GOT3 (cell line): ENCODE measurements around the gene HSBP1.

Experiments used
- DNase-seq: peaks from one replicate; lab custom pipeline; 2025; ENCODE audit warnings: mixed read lengths; lab: John Stamatoyannopoulos, UW

HSBP1 gene

DNA sequence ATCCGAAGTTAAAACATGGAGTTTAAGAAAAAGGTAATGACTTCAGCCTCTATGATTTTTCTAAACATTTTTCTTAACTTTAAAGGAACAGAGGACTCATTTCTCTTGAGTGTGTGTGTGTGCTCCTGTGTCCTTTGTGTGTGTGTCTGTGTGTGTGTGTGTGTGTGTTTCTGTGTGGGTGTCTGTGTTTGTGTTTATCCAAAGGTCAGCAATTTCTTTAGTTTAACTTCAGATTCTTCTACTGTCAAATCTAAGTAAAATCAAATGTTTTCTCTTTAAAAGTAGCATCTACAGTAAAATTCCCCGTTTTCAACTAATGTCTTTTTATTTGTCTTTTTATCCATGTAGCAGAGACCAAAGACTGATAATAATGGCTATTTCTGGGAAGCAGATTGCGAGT, 31.8 kb downstream of the HSBP1 start:
- DNase-seq = no peak

DNA sequence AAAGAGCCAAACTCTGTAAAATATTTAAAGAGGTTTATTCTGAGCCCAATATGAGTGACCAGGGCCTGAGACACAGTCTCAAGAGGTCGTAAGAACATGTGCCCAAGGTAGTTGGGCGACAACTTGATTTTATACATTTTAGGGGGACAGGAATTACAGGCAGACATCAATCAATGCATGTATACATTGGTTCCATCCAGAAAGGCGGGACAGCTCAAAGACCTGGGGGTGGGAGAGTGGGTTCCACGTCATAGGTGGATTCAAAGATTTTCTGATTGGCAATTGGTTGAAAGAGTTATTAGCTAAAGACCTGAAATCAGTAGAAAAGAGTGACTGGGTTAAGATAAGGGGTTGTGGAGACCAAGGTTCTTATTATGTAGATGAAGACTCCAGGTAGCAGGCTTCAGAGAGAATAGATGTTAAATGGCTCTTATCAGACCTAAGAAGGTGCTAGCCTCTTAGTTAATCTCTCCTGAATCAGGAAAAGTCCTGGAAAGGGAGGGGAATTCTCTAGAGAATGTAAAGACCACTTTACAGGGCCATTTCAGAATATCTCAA, 32.4 kb downstream of the HSBP1 start:
- DNase-seq = no peak

DNA sequence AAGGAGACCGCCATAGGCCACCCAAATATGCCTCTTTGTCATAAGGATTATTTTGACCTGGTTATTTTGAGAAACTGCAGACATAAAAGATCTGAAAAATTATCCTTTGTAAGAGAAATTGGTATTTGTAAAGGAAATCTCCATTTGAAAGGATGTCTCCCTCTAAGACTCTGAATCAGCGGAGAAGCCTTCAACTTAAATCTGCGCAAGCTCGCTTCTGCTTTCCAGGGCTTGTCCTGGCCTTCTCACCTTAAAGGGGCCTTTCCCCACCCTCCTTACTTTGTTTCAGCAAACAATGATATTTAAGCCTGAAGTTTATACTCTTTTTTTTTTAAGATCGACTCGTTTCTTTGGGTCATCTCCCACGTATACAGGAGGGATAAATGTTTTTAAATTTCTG, 34.5 kb downstream of the HSBP1 start:
- no peak for DNase-seq

DNA sequence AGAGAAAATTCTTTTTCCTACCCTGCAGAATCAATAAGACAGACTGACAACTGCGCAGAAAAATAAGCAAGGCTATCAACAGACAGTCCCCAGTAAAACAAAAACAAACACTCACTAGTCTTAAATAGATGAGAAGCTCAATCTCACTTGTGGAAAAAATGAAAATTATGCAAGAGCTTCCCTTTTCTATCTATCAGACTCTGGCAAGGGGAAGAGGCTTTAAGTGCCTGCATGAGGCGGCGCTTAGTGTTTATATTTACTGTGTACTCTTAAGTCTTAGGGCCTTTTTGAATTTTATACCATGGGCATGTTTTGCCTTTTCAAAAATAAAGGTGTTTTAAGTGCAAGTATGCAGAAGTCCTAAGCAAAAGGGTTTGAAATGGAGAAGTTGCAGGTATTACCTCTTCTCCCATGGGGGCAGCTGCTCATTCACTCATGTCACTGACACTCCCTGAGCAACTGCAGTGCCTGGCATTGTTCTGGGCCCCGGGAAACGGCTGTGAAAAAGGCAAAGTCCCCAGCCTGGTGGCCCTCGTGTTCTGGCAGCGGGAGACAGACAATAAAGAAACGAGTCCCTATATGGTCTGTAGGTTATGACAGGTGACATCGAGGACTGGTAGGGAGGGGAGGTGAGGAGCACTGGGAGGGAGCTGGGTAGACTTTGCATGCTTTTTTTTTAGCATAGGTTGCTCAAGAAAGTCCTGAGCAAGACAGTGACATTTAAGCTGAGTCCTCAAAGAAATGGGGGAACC, 35.2 kb downstream of the HSBP1 start:
- no peak for DNase-seq

DNA sequence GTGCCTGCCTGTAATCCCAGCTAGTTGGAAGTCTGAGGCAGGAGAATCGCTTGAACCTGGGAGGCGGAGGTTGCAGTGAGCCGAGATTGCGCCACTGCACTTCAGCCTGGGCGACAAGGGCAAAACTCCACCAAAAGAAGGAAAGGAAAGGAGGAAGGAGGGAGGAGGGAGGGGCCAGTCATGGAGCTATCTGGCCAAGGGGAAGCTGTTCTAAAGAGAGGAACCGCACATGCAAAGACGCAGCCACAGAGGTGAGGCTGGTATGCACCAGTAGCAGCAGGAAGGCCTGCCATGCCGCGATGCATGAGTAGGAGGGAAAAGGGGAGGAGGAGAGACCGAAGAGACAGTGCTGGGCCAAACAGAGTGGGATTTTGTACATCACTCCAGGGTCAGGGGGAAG, 35.9 kb downstream of the HSBP1 start:
- no peak for DNase-seq

DNA sequence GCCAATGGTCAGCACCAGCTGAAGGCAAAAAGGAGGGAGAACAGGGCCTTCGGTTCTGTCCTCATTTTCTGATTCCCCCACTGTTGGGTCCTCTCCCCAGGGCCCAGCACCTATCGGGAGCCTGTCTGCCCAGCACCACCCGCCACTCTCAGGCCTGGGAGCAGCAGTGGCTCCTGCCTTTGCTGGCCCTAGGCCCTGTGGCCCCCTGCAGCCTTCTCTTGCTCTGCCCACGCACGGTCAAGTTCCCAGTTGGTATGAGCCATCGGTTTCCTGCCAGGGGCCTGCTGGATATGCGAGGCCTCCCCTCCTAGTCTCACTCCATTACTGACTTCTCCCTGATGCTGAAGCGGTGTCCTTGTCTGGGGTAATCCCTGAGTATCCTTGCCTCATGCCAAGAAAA, 37.5 kb downstream of the HSBP1 start:
- no peak for DNase-seq

DNA sequence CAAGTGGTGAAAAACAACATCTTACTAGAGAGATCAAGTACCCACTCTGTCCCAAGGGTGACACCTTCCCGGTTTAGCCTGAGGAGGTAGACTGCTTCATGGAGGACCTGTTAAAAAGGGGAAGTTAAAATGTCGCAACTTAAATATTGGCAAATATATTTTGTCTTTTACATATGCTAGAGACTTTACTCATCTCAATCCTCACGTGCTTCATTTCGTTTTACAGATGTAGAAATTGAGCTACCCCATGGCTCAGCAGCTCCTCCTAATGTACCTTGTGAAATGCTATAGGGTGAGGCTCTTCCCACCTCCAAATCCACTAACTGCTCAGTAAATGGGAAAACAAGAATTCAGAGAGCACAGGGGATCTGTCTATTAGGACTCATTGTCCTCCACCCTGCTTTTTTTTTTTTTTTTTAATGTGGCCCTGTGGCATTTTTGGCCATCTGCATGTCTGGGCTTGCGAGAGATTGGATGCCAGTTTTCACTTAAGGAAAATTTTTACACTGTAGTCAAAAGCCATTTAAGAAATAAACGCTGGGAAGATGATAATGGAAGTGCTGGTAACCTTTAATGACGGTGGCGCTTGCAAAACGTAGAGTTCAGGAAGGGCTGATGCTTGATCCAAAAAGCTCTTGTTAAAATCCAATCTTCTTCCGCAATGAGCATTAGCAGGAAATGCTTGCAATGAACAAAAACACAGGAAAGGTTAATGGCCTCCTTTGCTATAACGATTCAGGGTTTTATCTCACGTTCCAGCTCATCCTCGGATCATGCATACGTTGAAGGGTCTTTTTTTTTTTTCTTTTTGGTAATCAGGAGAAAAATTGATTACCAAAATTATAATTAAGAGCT, 39.8 kb downstream of the HSBP1 start:
- no peak for DNase-seq

DNA sequence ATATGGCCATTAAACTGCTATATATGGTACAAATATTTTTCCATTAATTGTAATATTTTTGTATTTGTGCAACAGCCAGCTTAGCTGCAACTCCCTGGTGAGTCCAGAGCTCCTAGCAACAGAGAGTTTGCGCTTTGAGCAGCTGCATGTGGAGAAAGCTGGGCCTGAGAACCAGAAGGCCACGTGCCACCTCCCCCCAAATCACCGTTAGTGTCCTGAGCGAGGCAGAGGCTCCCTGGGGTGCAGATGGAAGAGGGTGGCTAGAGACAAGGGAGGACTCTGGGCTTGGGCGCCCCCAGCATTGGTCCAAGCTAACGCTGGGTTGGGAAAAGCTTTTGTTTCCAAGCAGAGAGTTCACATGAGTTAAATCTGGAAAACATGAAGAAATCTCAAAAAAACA, 41.6 kb downstream of the HSBP1 start:
- DNase-seq = no peak

DNA sequence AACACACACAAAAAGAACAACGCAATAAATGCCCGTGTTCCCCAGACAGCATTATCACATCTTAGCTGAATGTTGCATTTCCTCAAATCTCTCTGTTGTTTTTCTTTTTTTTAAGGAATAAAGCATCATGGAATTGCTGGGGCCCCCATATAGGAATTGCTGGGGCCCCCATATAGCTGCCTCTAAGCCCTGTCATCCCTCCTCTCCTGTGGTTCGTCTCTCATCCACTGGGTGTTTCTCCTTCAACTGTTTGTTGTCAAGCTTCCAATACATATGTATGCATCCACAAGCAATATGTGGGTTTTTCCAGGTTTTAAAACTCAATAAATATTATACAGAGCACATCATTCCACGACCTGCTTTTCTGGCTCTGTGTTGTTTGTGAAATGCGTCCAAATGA, 43.2 kb downstream of the HSBP1 start:
- DNase-seq = no peak

DNA sequence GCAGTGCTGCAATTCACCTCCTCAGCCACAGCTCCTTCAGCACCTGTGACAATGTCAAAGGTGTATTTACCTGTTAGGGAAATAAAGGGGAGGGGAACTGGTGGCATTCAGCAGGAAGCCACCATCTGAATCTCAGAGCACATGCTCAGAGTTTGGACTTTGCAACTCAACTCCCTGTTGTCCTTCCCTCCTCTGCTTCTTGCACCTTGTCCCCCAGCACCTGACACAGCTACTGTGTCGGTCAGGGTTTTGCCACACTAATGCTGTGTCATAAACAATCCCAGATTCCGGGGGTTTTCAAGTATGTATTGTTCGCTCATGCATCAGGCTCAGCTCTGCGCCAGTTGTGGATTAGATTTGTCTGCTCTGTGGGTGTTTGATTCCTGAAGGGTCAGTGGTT, 43.7 kb downstream of the HSBP1 start:
- DNase-seq = no peak

DNA sequence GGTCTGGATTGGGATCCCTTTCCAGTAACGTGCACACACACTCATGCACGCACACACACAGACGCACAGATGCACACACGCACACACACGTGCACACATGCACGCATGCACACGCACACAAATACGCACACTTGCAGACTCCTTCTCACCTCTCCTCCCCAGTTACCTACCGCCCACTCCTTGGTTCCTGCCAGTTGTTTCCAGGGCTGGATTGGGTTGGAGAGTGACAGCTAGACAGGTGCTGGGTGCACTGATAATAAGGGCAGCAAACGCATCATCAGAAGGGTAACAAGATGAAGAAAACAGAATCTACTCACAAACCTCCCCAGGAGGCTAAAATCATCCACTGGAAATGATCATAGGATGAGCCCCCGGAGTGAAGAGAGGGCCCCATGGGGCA, 45.0 kb downstream of the HSBP1 start:
- DNase-seq = no peak

DNA sequence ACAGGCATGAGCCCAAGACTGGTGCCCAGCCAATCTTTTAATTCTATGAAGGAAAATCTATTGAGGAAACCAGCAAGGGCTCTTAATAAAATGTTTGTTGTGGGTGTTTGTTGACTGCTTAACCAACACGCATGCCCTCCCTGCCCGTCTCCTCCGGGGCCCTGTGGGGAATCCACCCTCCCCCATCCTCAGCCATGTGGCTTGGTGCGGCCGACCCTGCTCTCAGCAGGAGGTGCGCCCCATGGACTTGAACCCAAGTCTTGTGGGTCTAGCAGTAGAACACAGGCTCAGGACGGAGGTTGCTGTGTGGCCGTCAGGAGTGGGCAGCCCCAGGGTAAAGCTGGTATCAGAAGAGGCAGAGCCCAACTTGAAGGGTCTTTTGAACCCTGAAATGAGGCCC, 46.1 kb downstream of the HSBP1 start:
- DNase-seq = no peak

DNA sequence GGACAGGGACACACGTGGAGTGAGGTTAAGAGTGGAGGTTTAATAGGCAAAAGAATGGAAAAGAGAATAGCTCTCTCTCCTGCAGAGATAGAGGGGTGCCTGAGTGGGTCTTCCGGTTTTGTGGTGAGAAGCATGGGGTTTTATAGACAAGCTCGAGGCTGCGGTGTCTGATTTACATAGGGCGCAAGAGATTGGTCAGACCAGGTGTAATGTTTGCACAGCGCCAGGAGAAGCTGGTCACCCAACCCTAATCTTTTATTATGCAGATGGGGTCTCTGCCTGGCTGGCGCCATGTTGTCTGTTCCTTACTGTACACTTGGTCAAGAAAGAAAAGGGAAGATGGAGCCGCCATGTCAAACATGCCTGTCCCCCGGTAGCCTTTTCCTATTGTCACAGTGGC, 46.6 kb downstream of the HSBP1 start:
- DNase-seq = no peak

DNA sequence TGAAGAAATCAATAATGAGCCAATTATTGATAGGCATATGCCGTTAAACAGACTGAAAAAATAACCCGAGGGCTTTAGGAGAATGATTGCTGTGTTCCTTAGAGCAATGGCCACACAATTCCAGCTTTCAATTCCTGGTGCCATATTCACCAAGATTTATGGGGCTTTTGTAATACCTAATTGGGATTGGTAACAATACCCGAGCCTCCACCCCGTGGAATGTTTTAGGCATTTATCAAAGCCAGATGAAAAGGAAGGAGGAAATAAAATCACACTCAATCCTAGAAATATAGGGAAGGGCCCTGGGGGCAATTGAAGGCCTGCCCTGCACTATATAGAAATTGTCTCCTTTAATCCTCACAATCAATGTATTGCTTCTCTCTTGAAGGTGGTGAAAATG, 49.0 kb downstream of the HSBP1 start:
- no peak for DNase-seq

DNA sequence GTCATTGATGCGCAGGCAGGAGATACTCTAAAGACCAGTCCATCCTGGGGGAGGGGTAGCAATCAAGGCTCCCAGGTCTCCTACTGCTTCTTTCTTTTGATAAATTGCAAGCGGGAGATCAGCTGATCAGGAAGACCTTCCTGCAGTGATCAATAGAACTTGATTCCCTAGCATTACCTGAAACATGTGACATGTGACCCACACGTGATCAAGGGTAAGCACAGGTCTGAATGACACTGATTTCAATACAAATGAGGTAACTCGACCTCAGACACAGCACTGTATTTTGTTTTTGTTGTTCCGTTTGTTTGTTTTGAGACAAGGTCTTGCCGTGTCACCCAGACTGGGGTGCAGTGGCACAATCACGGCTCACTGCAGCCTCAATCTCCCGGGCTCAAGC, 51.5 kb downstream of the HSBP1 start:
- DNase-seq = no peak

DNA sequence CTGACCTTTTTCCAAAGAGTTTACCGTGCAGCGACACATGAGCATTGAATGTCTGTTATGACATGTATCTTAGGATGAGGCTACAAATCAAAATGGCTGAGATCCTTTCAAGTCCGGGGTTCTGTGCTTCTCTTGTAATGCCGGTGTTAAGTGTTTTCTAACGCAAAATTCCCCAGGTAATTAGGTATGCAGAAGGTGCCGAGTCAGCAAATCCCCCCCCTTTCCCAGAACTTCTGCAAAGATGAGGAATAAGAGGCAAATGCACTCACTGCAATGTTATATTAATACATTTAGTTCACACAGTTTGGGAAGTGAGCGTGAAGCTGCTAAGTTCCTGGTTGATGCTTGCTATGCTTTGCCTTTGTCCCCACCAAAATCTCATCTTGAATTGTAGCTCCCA, 54.9 kb downstream of the HSBP1 start:
- no peak for DNase-seq

DNA sequence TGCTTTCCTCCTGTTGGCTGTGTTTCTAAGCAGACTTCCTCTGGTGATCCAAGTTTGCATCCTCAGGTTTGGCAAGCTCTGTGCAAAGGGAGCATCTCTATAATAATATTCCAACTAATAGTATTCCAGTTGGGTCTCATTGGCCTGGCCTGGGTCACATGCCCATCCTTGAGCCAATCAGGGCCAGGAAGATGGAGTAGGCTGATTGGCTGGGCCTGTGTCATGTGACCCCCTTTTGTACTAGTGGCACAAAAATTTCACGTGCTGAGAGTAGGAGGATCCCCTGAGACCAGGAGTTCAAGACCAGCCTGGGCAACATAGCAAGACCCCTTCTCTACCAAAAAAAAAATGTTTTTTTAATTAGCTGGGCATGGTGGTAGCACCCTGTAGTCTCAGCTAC, 55.9 kb downstream of the HSBP1 start:
- no peak for DNase-seq
